ENCODE measurements around the gene PHETA2.

PHETA2 gene

GRCh38 chr22:42039271-42039670 is 34.8 kb upstream of the PHETA2 start:
- Histone ChIP-seq H3K36me3 (replicated peaks) (no peaks in the 10 kb centered on the region), H3K27me3 (replicated peaks) (no peaks in the 10 kb centered on the region), H3K4me3 (ENCODE audit: low read depth, low read length) (no peak overlapping the region), H3K27ac (no peak overlapping the region)
- in situ Hi-C loops (cut with HindIII; ENCODE audit: low pct_ligation_motif_present, low sequenced_read_pairs), result no loop called here
- no peak for TF ChIP-seq CTCF (IDR thresholded peaks at IDR 0.05; ENCODE audit: low read depth, low read length, missing control alignments)
- no peak for DNase-seq

DNA sequence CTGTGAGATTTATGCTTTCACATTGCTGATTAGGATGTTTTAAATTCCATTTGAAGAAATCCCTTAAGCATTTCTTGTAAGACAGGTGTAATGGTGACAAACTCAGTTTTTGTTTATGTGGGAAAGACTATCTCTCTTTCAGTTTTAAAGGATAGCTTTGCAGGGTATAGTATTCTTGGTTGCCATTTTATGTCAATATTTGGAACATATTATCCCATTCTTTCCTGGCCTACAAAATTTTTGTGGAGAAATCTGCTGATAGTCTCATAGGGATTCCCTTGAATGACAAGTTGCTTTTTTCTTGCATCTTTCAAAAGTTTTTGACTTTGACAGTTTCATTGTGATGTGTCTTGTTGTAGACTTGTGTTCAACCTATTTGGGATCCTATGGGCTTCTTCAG is 32.3 kb upstream of the PHETA2 start:
- TF ChIP-seq CTCF (IDR thresholded peaks at IDR 0.05; ENCODE audit: low read depth, low read length, missing control alignments), result no peak
- in situ Hi-C loops (cut with HindIII; ENCODE audit: low pct_ligation_motif_present, low sequenced_read_pairs), result no loop called here
- no peak for DNase-seq
- Histone ChIP-seq H3K4me3 (ENCODE audit: low read depth, low read length) (no peak overlapping the region), H3K36me3 (replicated peaks) (no peaks in the 10 kb centered on the region), H3K27me3 (replicated peaks) (no peaks in the 10 kb centered on the region), H3K27ac (no peak overlapping the region)

DNA sequence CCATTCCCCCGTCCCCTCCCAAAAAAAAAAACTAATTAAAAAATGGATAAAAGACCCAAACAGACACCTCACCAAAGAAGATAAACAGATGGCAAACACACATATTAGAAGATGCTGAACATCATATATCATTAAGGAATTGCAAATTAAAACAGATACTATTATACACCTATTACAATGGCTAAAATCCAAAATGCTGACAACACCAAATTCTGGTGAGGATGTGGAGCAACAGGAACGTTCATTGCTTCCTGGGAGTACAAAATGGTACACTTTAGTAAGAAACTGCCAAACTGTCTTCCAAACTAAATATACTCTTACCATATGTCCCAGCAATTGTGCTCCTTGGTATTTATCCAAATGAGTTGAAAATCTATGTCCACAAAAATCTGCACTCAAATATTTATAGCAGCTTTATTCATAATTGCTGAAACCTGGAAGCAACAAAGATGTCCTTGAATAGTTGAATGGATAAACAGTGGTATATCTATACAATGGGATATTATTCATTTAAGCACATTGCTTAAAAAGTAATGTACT is 23.3 kb upstream of the PHETA2 start:
- no peak overlapping the region for H3K27ac ChIP-seq
- H3K27me3 ChIP-seq (replicated peaks), result no peaks in the 10 kb centered on the region
- in situ Hi-C loops (cut with HindIII; ENCODE audit: low pct_ligation_motif_present, low sequenced_read_pairs), result no loop called here
- no peak overlapping the region for H3K4me3 ChIP-seq (ENCODE audit: low read depth, low read length)
- DNase-seq, result no peak
- TF ChIP-seq CTCF (IDR thresholded peaks at IDR 0.05; ENCODE audit: low read depth, low read length, missing control alignments), result no peak
- no peaks in the 10 kb centered on the region for H3K36me3 ChIP-seq (replicated peaks)

DNA sequence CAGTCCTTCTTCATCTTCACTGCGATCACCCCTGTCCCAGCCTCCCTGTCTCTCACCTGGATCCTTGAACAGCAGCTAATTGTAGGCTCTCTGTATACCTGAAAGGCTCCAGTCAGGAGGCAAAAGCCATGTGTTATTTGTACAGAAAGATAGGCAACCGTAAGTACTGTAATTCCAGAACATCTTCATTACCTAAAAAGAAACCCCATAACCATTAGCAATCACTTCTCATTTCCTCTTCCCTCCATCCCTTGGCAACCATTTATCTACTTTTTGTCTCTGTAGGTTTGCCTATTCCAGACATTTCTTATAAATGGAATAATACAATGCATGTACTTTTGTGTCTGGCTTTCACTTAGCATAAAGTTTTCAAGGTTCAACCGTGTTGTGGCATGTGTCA is 21.3 kb upstream of the PHETA2 start:
- no peak for TF ChIP-seq CTCF (IDR thresholded peaks at IDR 0.05; ENCODE audit: low read depth, low read length, missing control alignments)
- in situ Hi-C loops (cut with HindIII; ENCODE audit: low pct_ligation_motif_present, low sequenced_read_pairs), result no loop called here
- no peak overlapping the region for H3K4me3 ChIP-seq (ENCODE audit: low read depth, low read length)
- DNase-seq, result no peak
- no peaks in the 10 kb centered on the region for H3K27me3 ChIP-seq (replicated peaks)
- no peaks in the 10 kb centered on the region for H3K36me3 ChIP-seq (replicated peaks)
- no peak overlapping the region for H3K27ac ChIP-seq

DNA sequence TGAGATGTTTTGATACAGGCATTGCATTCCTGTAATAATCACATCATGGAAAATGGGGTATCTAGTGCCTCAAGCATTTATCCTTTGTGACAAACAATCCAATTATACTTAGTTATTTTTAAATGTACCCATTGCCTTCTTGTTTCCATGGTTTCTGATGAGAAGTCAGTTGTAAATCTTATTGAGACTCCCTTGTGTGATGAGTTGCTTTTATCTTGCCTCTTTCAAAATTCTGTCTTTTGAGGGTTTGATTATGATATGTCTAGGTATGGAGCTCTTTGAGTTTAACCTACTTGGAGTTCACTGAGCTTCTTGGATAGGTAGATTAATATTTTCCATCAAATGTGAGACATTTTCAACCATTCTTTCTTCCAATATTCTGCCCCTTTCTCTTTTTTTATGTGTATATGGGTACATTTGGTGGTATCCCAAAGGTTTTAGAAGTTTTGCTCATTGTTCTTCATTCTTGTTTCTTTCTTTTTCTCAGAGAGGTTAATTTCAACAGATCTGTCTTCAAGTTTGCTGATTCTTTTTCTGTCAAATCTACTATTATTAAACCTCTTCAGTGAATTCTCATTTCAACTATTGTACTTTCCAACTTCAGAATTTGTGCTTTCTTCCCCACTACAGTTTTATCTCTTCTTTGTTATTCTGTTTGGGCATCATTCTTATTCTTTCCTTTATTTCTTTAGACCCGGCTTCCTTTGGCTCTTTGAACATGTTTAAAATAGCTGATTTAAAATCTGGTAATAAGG is 17.1 kb upstream of the PHETA2 start:
- Histone ChIP-seq H3K4me3 (ENCODE audit: low read depth, low read length) (no peak overlapping the region), H3K27me3 (replicated peaks) (no peaks in the 10 kb centered on the region), H3K36me3 (replicated peaks) (peaks cover 2% of the 10 kb centered on the region), H3K27ac (no peak overlapping the region)
- no peak for TF ChIP-seq CTCF (IDR thresholded peaks at IDR 0.05; ENCODE audit: low read depth, low read length, missing control alignments)
- in situ Hi-C loops (cut with HindIII; ENCODE audit: low pct_ligation_motif_present, low sequenced_read_pairs), result no loop called here
- DNase-seq, result no peak

- no peak overlapping the region for H3K27ac ChIP-seq
- peaks cover 2% of the 10 kb centered on the region for H3K36me3 ChIP-seq (replicated peaks)
- H3K4me3 ChIP-seq (ENCODE audit: low read depth, low read length), result no peak overlapping the region
- in situ Hi-C loops (cut with HindIII; ENCODE audit: low pct_ligation_motif_present, low sequenced_read_pairs), result no loop called here
- TF ChIP-seq CTCF (IDR thresholded peaks at IDR 0.05; ENCODE audit: low read depth, low read length, missing control alignments), result no peak
- DNase-seq, result no peak
- no peaks in the 10 kb centered on the region for H3K27me3 ChIP-seq (replicated peaks)
Measured at GRCh38 chr22:42060489-42060888, 13.6 kb upstream of the PHETA2 start.
